Peyer's patch (tissue), 4 donors: ENCODE measurements around the gene UNC5CL. TPM values are rescaled to one million over a fixed set of nuclear protein-coding genes. Genes with fewer than 3 reads are reported as not detected.

ENCODE experiments used
- DNase-seq, 3 donors: peaks; one replicate each; pipeline ENCODE4 v3.0.0-alpha.2; 2017 to 2019
- H3K27ac ChIP-seq, 4 donors: fragments of 200-600 bp; sonication (generic); one replicate each; pipeline ENCODE4 v1.5.1; 2016 to 2019
- H3K27me3 ChIP-seq, 2 donors: fragments of 200-600 bp; sonication (generic); one replicate each; pipeline ENCODE4 v1.5.1; 2019
- H3K36me3 ChIP-seq, 3 donors: fragments of 200-600 bp; sonication (generic); one replicate each; pipeline ENCODE4 v1.5.1; 2016 to 2019
- H3K4me1 ChIP-seq, 4 donors: fragments of 200-600 bp; sonication (generic); one replicate each; pipeline ENCODE4 v1.5.1; 2016 to 2019
- H3K4me3 ChIP-seq, 4 donors: fragments of 200-600 bp; sonication (generic); 1 replicate in 3 of 4; 2 replicates in 1 of 4; pipeline ENCODE4 v1.5.1; 2016 to 2019; ENCODE audit warnings: mild to moderate bottlenecking in 1 of 4
- H3K9me3 ChIP-seq, 4 donors: fragments of 200-600 bp; sonication (generic); one replicate each; pipeline ENCODE4 v1.5.1; 2016 to 2019; ENCODE audit warnings: mild to moderate bottlenecking in 1 of 4
- POLR2A ChIP-seq, 2 donors: fragments of 450-650 bp; IDR thresholded peaks; one replicate each; pipeline ENCODE4 v1.5.1; 2017; ENCODE audit warnings: antibody characterized with exemption in 2 of 2, mild to moderate bottlenecking in 2 of 2, moderate library complexity in 2 of 2
- total RNA-seq, 4 donors: library from RNA; depleted of rRNA; stranded (reverse); fragments of >200 nt; gene quantifications; one replicate each; pipeline ENCODE4 v1.1.0, GENCODE V29; 2016
- TF ChIP-seq, protein P1 (sequence below), 6 experiments: fragments of 450-650 bp in 4 of 6; fragments of 200-600 bp in 2 of 6; sonication (generic) in 1 of 6; IDR thresholded peaks; one replicate each; pipeline ENCODE4 v1.5.1; 2017 to 2019; ENCODE audit warnings: antibody characterized with exemption in 6 of 6, mild to moderate bottlenecking in 3 of 6, moderate library complexity in 1 of 6

Gene UNC5CL
- total RNA-seq, 4 donors from 2014 or later, result 8.3 to 34.6 (median 28.4) TPM

DNA sequence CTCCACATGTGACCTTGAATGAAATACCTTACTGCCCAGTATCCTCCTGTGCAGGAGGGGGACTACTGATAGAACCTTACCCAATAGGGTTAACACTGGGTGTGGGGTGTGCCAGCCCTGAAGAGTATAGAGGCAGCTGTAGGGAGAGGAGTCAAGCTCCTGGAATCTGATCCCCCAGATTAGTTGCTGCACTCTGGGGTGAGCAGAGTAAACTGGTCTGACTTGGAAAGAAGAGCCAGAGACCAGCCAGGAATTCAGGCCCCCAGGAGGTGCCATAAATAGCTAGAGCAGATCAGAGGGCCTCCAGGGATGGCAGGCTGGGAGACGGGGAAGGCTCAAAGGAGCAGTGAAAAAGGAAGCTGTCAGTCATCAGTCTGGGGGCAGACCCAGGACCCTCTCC lies 10.5 kb upstream of the UNC5CL start:
- Histone ChIP-seq H3K36me3 (no peaks in the 10 kb centered on the region), H3K4me3 (no peak overlapping the region), H3K27me3 (no peaks in the 10 kb centered on the region), H3K9me3 (no peaks in the 10 kb centered on the region), H3K4me1 (peaks cover 0 to 4% (median 2%) of the 10 kb centered on the region in 4 donors), H3K27ac (no peak overlapping the region)
- no peak for TF ChIP-seq POLR2A (IDR thresholded peaks at IDR 0.05)
- TF ChIP-seq, protein P1, sequence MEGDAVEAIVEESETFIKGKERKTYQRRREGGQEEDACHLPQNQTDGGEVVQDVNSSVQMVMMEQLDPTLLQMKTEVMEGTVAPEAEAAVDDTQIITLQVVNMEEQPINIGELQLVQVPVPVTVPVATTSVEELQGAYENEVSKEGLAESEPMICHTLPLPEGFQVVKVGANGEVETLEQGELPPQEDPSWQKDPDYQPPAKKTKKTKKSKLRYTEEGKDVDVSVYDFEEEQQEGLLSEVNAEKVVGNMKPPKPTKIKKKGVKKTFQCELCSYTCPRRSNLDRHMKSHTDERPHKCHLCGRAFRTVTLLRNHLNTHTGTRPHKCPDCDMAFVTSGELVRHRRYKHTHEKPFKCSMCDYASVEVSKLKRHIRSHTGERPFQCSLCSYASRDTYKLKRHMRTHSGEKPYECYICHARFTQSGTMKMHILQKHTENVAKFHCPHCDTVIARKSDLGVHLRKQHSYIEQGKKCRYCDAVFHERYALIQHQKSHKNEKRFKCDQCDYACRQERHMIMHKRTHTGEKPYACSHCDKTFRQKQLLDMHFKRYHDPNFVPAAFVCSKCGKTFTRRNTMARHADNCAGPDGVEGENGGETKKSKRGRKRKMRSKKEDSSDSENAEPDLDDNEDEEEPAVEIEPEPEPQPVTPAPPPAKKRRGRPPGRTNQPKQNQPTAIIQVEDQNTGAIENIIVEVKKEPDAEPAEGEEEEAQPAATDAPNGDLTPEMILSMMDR (IDR thresholded peaks at IDR 0.05), result no peak
- no peak for DNase-seq

DNA sequence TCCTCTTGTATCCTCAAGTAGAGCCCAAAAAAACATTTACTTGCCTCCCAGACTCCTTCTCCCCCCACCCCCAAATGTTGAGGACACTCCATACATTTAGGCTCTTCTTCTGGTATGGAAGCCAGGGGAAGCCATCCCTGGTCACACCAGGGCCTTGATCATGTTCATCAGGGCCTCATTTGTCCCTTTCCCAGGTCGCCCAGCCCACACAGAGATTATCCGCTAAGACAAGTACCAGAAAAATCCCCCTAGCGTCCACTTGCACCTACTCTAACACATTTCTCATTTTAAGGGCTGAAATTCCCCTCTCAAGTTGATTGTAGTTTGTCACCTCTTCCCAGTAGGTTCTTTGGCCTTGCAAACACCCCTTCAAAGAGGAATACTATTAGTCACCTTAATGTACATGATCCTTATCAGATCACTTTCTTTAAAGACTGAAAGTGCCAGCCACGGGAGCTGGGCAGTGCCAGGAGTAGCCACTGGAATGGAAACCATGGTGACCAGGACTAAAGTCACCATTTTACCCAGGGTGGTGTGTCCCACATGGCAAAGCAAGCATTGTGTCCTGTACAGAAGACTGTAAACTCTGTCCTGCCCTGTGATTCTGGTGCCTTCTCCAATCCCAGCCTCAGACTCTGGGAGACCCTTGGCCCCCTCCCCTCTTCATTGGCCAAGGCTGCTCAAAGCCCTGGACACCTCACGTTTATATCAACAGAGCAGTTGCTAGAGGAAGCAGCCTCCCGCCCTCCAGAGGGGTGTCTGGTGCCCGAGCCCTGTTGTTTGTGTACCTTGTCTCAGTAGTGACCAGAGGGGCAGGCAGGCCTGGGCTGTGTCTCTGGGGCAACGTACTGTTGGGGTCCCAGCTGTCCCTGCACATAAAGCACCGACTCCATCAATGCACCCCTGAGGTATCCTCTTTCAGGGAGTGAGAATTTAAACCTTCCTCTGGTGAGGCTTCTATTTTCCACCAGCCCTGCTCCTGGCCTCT lies 9.0 kb upstream of the UNC5CL start:
- no peak for DNase-seq
- no peak overlapping the region for H3K4me3 ChIP-seq
- H3K36me3 ChIP-seq, result no peaks in the 10 kb centered on the region
- H3K27ac ChIP-seq, result no peak overlapping the region
- H3K27me3 ChIP-seq, result no peaks in the 10 kb centered on the region
- no peaks in the 10 kb centered on the region for H3K9me3 ChIP-seq
- H3K4me1 ChIP-seq, result peaks cover 0 to 4% (median 2%) of the 10 kb centered on the region in 4 donors
- no peak for TF ChIP-seq POLR2A (IDR thresholded peaks at IDR 0.05)
- TF ChIP-seq, protein P1 (IDR thresholded peaks at IDR 0.05), result no peak

DNA sequence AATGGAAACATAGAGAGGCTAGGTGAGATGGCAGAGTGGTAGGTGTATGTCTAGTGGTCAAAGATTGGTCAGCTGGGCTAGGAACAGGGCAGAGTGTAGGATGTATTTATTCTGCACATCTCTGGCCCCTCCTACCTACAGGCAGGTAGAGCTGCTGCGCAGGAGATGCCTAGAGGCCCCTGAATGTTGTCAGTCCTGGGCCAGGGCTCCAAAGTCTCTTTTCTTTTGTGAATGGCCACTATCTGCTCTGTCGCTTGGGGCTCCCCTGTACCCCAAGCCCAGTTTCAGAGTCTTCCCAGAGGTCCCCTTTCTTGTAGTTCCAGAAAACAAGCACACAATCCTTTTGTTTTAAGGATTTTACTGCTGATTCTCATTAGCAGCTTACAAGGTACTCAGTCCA lies 8.3 kb upstream of the UNC5CL start:
- H3K4me1 ChIP-seq, result peaks cover 0 to 2% (median under 1%) of the 10 kb centered on the region in 4 donors
- TF ChIP-seq, protein P1 (IDR thresholded peaks at IDR 0.05), result no peak
- TF ChIP-seq POLR2A (IDR thresholded peaks at IDR 0.05), result no peak
- H3K36me3 ChIP-seq, result no peaks in the 10 kb centered on the region
- H3K27ac ChIP-seq, result no peak overlapping the region
- no peaks in the 10 kb centered on the region for H3K9me3 ChIP-seq
- H3K27me3 ChIP-seq, result no peaks in the 10 kb centered on the region
- no peak for DNase-seq
- no peak overlapping the region for H3K4me3 ChIP-seq

DNA sequence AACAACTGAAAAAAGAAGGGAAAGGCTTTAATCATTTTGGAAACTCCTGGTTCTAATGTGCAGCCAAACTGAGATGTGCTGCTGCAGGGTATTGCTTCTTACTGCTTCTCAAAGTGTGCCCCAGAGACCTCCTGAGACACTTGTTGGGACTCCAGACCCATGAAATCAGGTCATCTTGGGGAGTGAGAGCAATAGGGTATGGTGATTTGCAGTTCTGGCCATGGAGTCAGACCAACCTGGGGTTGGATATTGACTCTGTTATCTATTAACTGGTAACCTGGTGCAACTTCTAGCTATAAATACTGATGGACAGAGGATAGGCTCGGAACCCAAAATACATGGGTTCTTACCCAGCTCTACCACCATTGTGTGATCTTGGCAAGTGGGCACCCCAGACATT lies 7.1 kb upstream of the UNC5CL start:
- TF ChIP-seq, protein P1 (IDR thresholded peaks at IDR 0.05), result no peak
- TF ChIP-seq POLR2A (IDR thresholded peaks at IDR 0.05), result no peak
- DNase-seq, result no peak
- no peak overlapping the region for H3K27ac ChIP-seq
- no peaks in the 10 kb centered on the region for H3K27me3 ChIP-seq
- H3K4me1 ChIP-seq, result peaks cover 0 to under 1% (median under 1%) of the 10 kb centered on the region in 4 donors
- no peaks in the 10 kb centered on the region for H3K9me3 ChIP-seq
- H3K36me3 ChIP-seq, result no peaks in the 10 kb centered on the region
- H3K4me3 ChIP-seq, result no peak overlapping the region

DNA sequence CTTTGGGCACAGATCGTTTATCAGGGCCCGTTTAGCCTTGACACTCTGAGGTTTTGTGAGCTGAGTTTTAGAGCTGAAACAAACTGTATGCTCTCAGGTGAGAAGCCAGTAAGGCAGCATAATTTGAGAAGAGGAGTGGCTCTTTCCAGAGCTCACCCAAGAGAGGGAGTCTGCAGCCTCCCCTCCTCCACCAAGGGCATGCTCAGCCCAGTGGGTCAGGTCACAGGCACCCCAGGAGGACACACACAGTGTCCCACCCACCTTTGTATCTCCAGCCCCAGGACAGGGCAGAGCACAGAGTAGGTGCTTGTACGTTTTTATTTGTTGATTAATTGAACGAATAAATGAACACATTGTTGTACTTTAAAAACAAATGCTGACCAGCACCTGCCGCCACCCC lies 6.6 kb upstream of the UNC5CL start:
- H3K4me1 ChIP-seq, result peaks cover 0 to 4% (median 2%) of the 10 kb centered on the region in 4 donors
- TF ChIP-seq, protein P1 (IDR thresholded peaks at IDR 0.05), result no peak
- TF ChIP-seq POLR2A (IDR thresholded peaks at IDR 0.05), result no peak

More for the DNA sequence above, 6.6 kb upstream of the UNC5CL start:
- DNase-seq, result no peak
- Histone ChIP-seq H3K27ac (no peak overlapping the region), H3K4me3 (no peak overlapping the region), H3K36me3 (no peaks in the 10 kb centered on the region), H3K27me3 (no peaks in the 10 kb centered on the region), H3K9me3 (no peaks in the 10 kb centered on the region)
